H9 (cell line): ENCODE results near the gene CKAP2. TPM values are rescaled to one million over a fixed set of nuclear protein-coding genes. Genes with fewer than 3 reads are reported as not detected.

Experiments
- DNase-seq: peaks from one replicate; pipeline ENCODE4 v3.0.0-alpha.2; 2017
- H2AFZ ChIP-seq: one replicate; pipeline ENCODE4 v1.6.1; 2013; ENCODE audit warnings: mild to moderate bottlenecking, low read length, control low read depth, moderate library complexity
- H2AK5ac ChIP-seq: 2 replicates; pipeline ENCODE4 v1.6.1; 2013; ENCODE audit warnings: low read length, control low read depth, mixed read lengths; ENCODE audit not compliant: insufficient read length
- H2BK120ac ChIP-seq: one replicate; pipeline ENCODE4 v1.6.1; 2013; ENCODE audit warnings: low read depth, mild to moderate bottlenecking, low read length, control low read depth, inconsistent platforms; ENCODE audit not compliant: poor library complexity, severe bottlenecking
- H2BK12ac ChIP-seq: 2 replicates; pipeline ENCODE4 v1.6.1; 2013; ENCODE audit warnings: low read length, control low read depth, mixed read lengths, low read depth; ENCODE audit not compliant: insufficient read length
- H2BK15ac ChIP-seq: 2 replicates; pipeline ENCODE4 v1.6.1; 2013; ENCODE audit warnings: low read depth, low read length, control low read depth
- H2BK20ac ChIP-seq: one replicate; pipeline ENCODE4 v1.6.1; 2013; ENCODE audit warnings: low read depth, mild to moderate bottlenecking, low read length, control low read depth, inconsistent platforms; ENCODE audit not compliant: poor library complexity, severe bottlenecking
- H2BK5ac ChIP-seq: 2 replicates; pipeline ENCODE4 v1.6.1; 2013; ENCODE audit warnings: low read length, control low read depth, mixed read lengths; ENCODE audit not compliant: insufficient read length
- H3K14ac ChIP-seq: 2 replicates; pipeline ENCODE4 v1.6.1; 2013; ENCODE audit warnings: low read length, control low read depth; ENCODE audit not compliant: insufficient read depth
- H3K18ac ChIP-seq: 2 replicates; pipeline ENCODE4 v1.6.1; 2013; ENCODE audit warnings: low read depth, mild to moderate bottlenecking, mixed read lengths, low read length, control low read depth; ENCODE audit not compliant: insufficient read length
- H3K23ac ChIP-seq: 2 replicates; pipeline ENCODE4 v1.6.1; 2013; ENCODE audit warnings: low read length, control low read depth, mixed read lengths, low read depth; ENCODE audit not compliant: insufficient read length
- H3K23me2 ChIP-seq: 2 replicates; pipeline ENCODE4 v1.6.1; 2013; ENCODE audit warnings: low read depth, mild to moderate bottlenecking, mixed read lengths, low read length, control low read depth; ENCODE audit not compliant: insufficient read length, poor library complexity, severe bottlenecking
- H3K27ac ChIP-seq: 2 replicates; pipeline ENCODE4 v1.5.1; 2013; ENCODE audit warnings: low read length, control low read depth, mixed read lengths, low read depth; ENCODE audit not compliant: insufficient read length
- H3K27me3 ChIP-seq: 2 replicates; pipeline ENCODE4 v1.6.1; 2013; ENCODE audit warnings: low read length, control low read depth, inconsistent platforms; ENCODE audit not compliant: insufficient read depth
- H3K4ac ChIP-seq: 2 replicates; pipeline ENCODE4 v1.6.1; 2013; ENCODE audit warnings: low read depth, mild to moderate bottlenecking, control low read depth, inconsistent platforms, low read length, moderate library complexity
- H3K4me1 ChIP-seq: 2 replicates; pipeline ENCODE4 v1.6.1; 2013; ENCODE audit warnings: low read length, control low read depth, inconsistent platforms; ENCODE audit not compliant: insufficient read depth
- H3K4me2 ChIP-seq: 2 replicates; pipeline ENCODE4 v1.6.1; 2013; ENCODE audit warnings: low read length, control low read depth, mixed read lengths; ENCODE audit not compliant: insufficient read length, insufficient read depth
- H3K56ac ChIP-seq: 2 replicates; pipeline ENCODE4 v1.6.1; 2013; ENCODE audit warnings: low read depth, mild to moderate bottlenecking, mixed read lengths, low read length, control low read depth; ENCODE audit not compliant: insufficient read length
- H3K79me1 ChIP-seq: 2 replicates; pipeline ENCODE4 v1.6.1; 2013; ENCODE audit warnings: low read depth, mild to moderate bottlenecking, moderate library complexity, low read length, control low read depth, inconsistent platforms; ENCODE audit not compliant: insufficient read depth, poor library complexity, severe bottlenecking
- H3K79me2 ChIP-seq: 2 replicates; pipeline ENCODE4 v1.6.1; 2013; ENCODE audit warnings: low read length, control low read depth, inconsistent platforms; ENCODE audit not compliant: insufficient read depth
- H3K9ac ChIP-seq: 2 replicates; pipeline ENCODE4 v1.6.1; 2013; ENCODE audit warnings: low read length, control low read depth, mixed read lengths; ENCODE audit not compliant: insufficient read length; ENCODE audit errors: extremely low read depth
- H3K9me3 ChIP-seq: one replicate; pipeline ENCODE4 v1.6.1; 2013; ENCODE audit warnings: low read depth, low read length, inconsistent platforms; ENCODE audit not compliant: control insufficient read depth
- H3T11ph ChIP-seq: one replicate; pipeline ENCODE4 v1.6.1; 2013; ENCODE audit warnings: mild to moderate bottlenecking, low read length, control low read depth, inconsistent platforms
- H4K20me1 ChIP-seq: one replicate; pipeline ENCODE4 v1.6.1; 2013; ENCODE audit not compliant: control insufficient read depth, insufficient read length, insufficient read depth
- H4K5ac ChIP-seq: 2 replicates; pipeline ENCODE4 v1.6.1; 2013; ENCODE audit warnings: low read depth, mild to moderate bottlenecking, mixed read lengths, low read length, control low read depth; ENCODE audit not compliant: insufficient read length
- H4K8ac ChIP-seq: replicated peaks from 2 replicates; pipeline ENCODE4 v1.6.1; 2013; ENCODE audit warnings: low read length, control low read depth, mixed read lengths, low read depth; ENCODE audit not compliant: insufficient read length
- H4K91ac ChIP-seq: 2 replicates; pipeline ENCODE4 v1.6.1; 2013; ENCODE audit warnings: low read depth, mild to moderate bottlenecking, moderate library complexity, mixed read lengths, low read length, control low read depth; ENCODE audit not compliant: insufficient read length
- H3K27ac Mint-ChIP-seq, 3 experiments: 2 replicates in 2 of 3; 3 replicates in 1 of 3; pipeline ENCODE4 v1.8.0; 2020 to 2021; ENCODE audit warnings: mixed read lengths in 3 of 3, mild to moderate bottlenecking in 1 of 3, moderate library complexity in 1 of 3
- H3K27me3 Mint-ChIP-seq: 2 replicates; pipeline ENCODE4 v1.8.0; 2021; ENCODE audit warnings: low read depth, mild to moderate bottlenecking, moderate library complexity, mixed read lengths
- H3K36me3 Mint-ChIP-seq, 3 experiments: 2 replicates in 2 of 3; 3 replicates in 1 of 3; pipeline ENCODE4 v1.8.0; 2020 to 2021; ENCODE audit warnings: low read depth in 3 of 3, mixed read lengths in 3 of 3; ENCODE audit not compliant: insufficient read depth in 1 of 3
- H3K4me1 Mint-ChIP-seq, 2 experiments: 2 replicates each; pipeline ENCODE4 v1.8.0; 2020; ENCODE audit warnings: mixed read lengths in 2 of 2
- H3K4me3 Mint-ChIP-seq, 2 experiments: 2 replicates in 1 of 2; 3 replicates in 1 of 2; pipeline ENCODE4 v1.8.0; 2020 to 2021; ENCODE audit warnings: mild to moderate bottlenecking in 2 of 2, mixed read lengths in 2 of 2, moderate library complexity in 1 of 2
- H3K9me3 Mint-ChIP-seq, 2 experiments: 2 replicates in 1 of 2; 3 replicates in 1 of 2; pipeline ENCODE4 v1.8.0; 2020; ENCODE audit warnings: mild to moderate bottlenecking in 2 of 2, mixed read lengths in 2 of 2, moderate library complexity in 1 of 2
- CTCF ChIP-seq: fragments of 200-600 bp; sonication (generic); conservative IDR thresholded peaks from 3 replicates; pipeline ENCODE4 v1.8.0; 2021; ENCODE audit warnings: antibody characterized with exemption, mild to moderate bottlenecking
- WGBS: extraction: QIAGEN DNeasy Blood & Tissue Kit; methylation state at CpG from one replicate; pipeline ENCODE4 v1.1.7; 2013; ENCODE audit warnings: missing lambda C conversion rate, low lambda C conversion rate, mixed read lengths; ENCODE audit not compliant: insufficient read length; ENCODE audit errors: extremely low coverage; 5-methylcytosine and 5-hydroxymethylcytosine counted together
- total RNA-seq: library from RNA; stranded (reverse); gene quantifications from 2 replicates; pipeline ENCODE4 v1.2.1, GENCODE V29; 2021

CKAP2 gene
- total RNA-seq, 1 experiment from 2014 or later = 72.4 TPM

GRCh38 chr13:52455677-52456041, 381 bp downstream of the CKAP2 start:
- H3K4me3 Mint-ChIP-seq = peak overlapping the region; percentile 90
- H3K27me3 Mint-ChIP-seq = no peaks in the 10 kb centered on the region; the same call in 1 of the 2 replicates
- Histone ChIP-seq H2BK120ac (no peak overlapping the region), H3K23ac (no peak overlapping the region), H2BK5ac (no peak overlapping the region), H3K4me1 (no peaks in the 10 kb centered on the region), H2AFZ (no peak overlapping the region), H3K4me2 (peak overlapping the region; percentile 99), H3K18ac (peak overlapping the region; percentile 67), H3K14ac (peak overlapping the region; percentile 80; the same call in 1 of the 2 replicates), H4K5ac (no peak overlapping the region), H2BK12ac (no peak overlapping the region), H3K4ac (no peak overlapping the region), H4K91ac (no peak overlapping the region), H3K79me1 (peaks cover 3% of the 10 kb centered on the region), H3K56ac (no peak overlapping the region), H2AK5ac (no peak overlapping the region), H3K27ac (no peak overlapping the region), H2BK15ac (no peak overlapping the region), H3K79me2 (peaks cover 3% of the 10 kb centered on the region; the same call in 1 of the 2 replicates), H3T11ph (no peak overlapping the region), H4K20me1 (no peaks in the 10 kb centered on the region), H3K9ac (peak overlapping the region; percentile 85), H3K23me2 (peaks cover 10% of the 10 kb centered on the region), H3K9me3 (no peaks in the 10 kb centered on the region), H2BK20ac (no peak overlapping the region), H4K8ac (no peak overlapping the region), H3K27me3 (no peaks in the 10 kb centered on the region)
- no CpG with 5 or more reads among the region's 37 CpGs for WGBS
- H3K27ac Mint-ChIP-seq = peak overlapping the region in 2 of 3 experiments; percentile 93 to 94; a peak in 6 of 7 replicates
- H3K36me3 Mint-ChIP-seq = peaks cover 18 to 39% (median 37%) of the 10 kb centered on the region in 3 experiments
- peak; percentile 86 for DNase-seq
- H3K4me1 Mint-ChIP-seq = peaks cover 31 to 32% of the 10 kb centered on the region in 2 experiments
- TF ChIP-seq CTCF = no peak
- H3K9me3 Mint-ChIP-seq = no peaks in the 10 kb centered on the region; a peak in 1 of 5 replicates
